Inflammatory macrophage (primary cell): ENCODE data around the gene LRRIQ3.
"Not testable (repeated sequence)": the region's sequence is repeated elsewhere in the genome, so short reads cannot be mapped to it uniquely, and the experiment has no call there.

ENCODE experiments used
- DNase-seq, 2 donors: peaks; one replicate each; pipeline ENCODE4 v3.0.0-alpha.2; 2020 to 2022
- total RNA-seq, 18 experiments: gene quantifications; one replicate each; lab custom pipeline; 2026; ENCODE audit warnings: mixed read lengths in 6 of 18, inconsistent platforms in 2 of 18; lab: John Stamatoyannopoulos, UW

The LRRIQ3 gene
- 0 to 0.75 (median 0.20) reads per million in 18 experiments for total RNA-seq

GRCh38 chr1:74197657-74198552 lies at the start of gene LRRIQ3, which contains the start of gene FPGT:
LRRIQ3 (minus strand) TSS chr1:74198176; CDS start chr1:74183684, 14,492 bp downstream.
FPGT (plus strand) TSS chr1:74198242; CDS start chr1:74198279, 37 bp downstream.
- peak; percentile 95 to 96 for DNase-seq

- no peak for DNase-seq
These were observed 48.3 kb upstream of the LRRIQ3 start for GRCh38 chr1:74246315-74246714.

- no peak for DNase-seq
These were observed 47.3 kb upstream of the LRRIQ3 start for GRCh38 chr1:74245168-74245772.

GRCh38 chr1:74237787-74238186 lies 39.8 kb upstream of the LRRIQ3 start:
- DNase-seq = no peak

GRCh38 chr1:74237035-74237434 lies 39.1 kb upstream of the LRRIQ3 start:
- DNase-seq = no peak

- no peak for DNase-seq
These were observed 38.5 kb upstream of the LRRIQ3 start for GRCh38 chr1:74236440-74236839.

- no peak for DNase-seq
These were observed 37.2 kb upstream of the LRRIQ3 start, which contains the start of gene TNNI3K for GRCh38 chr1:74235153-74235552. TNNI3K (plus strand) TSS chr1:74235387; CDS start chr1:74235452, 65 bp downstream.

GRCh38 chr1:74223453-74223852 lies 25.5 kb upstream of the LRRIQ3 start:
- no peak for DNase-seq

GRCh38 chr1:74222701-74223100 lies 24.7 kb upstream of the LRRIQ3 start:
- DNase-seq = no peak

GRCh38 chr1:74215229-74215628 lies 17.3 kb upstream of the LRRIQ3 start:
- no peak for DNase-seq

- no peak for DNase-seq
These were observed 7.3 kb upstream of the LRRIQ3 start for GRCh38 chr1:74205266-74205665.

- DNase-seq = peak; percentile 47 to 49
These were observed 1.5 kb upstream of the LRRIQ3 start for GRCh38 chr1:74199504-74199903.

- DNase-seq = no peak
These were observed 721 bp downstream of the LRRIQ3 start for GRCh38 chr1:74197255-74197654.

- no peak for DNase-seq
These were observed 2.6 kb downstream of the LRRIQ3 start for GRCh38 chr1:74195339-74195738.

- DNase-seq = no peak
These were observed 4.1 kb downstream of the LRRIQ3 start for GRCh38 chr1:74193908-74194307.

- DNase-seq = peak; percentile 57 to 59
These were observed 17.5 kb downstream of the LRRIQ3 start for GRCh38 chr1:74180490-74180889.

- DNase-seq = not testable (repeated sequence)
These were observed 23.6 kb downstream of the LRRIQ3 start for GRCh38 chr1:74174423-74174822.

GRCh38 chr1:74162333-74162732 lies 35.6 kb downstream of the LRRIQ3 start:
- DNase-seq = no peak

- DNase-seq = no peak
These were observed 36.5 kb downstream of the LRRIQ3 start for GRCh38 chr1:74161497-74161896.

- DNase-seq = no peak
These were observed 37.9 kb downstream of the LRRIQ3 start for GRCh38 chr1:74160046-74160445.

GRCh38 chr1:74145086-74145485 lies 52.9 kb downstream of the LRRIQ3 start:
- no peak for DNase-seq

- DNase-seq = not testable (repeated sequence)
These were observed 80.6 kb downstream of the LRRIQ3 start for GRCh38 chr1:74117370-74117769.

- DNase-seq = no peak
These were observed 84.6 kb downstream of the LRRIQ3 start for GRCh38 chr1:74113333-74113732.

- no peak for DNase-seq
These were observed 90.6 kb downstream of the LRRIQ3 start for GRCh38 chr1:74107394-74107793.
